C4-2B (cell line): ENCODE data around the gene RNF6.

Experiments used
- H3K27ac ChIP-seq: fragments of 450-650 bp; 2 replicates; pipeline ENCODE4 v1.5.1; 2017
- CTCF ChIP-seq: fragments of 450-650 bp; conservative IDR thresholded peaks from 2 replicates; pipeline ENCODE4 v1.5.1; 2017; ENCODE audit warnings: mild to moderate bottlenecking
- ZFX ChIP-seq: fragments of 450-650 bp; IDR thresholded peaks from 2 replicates; pipeline ENCODE4 v1.6.1; 2017

Gene RNF6

GRCh38 chr13:26213345-26213744, 8.8 kb downstream of the RNF6 start:
- TF ChIP-seq CTCF (no peak), ZFX (no peak)
- no peak overlapping the region for H3K27ac ChIP-seq

GRCh38 chr13:26208287-26208686, 13.8 kb downstream of the RNF6 start:
- TF ChIP-seq CTCF (no peak), ZFX (no peak)
- H3K27ac ChIP-seq: no peak overlapping the region

GRCh38 chr13:26202365-26202972, 19.6 kb downstream of the RNF6 start:
- no peak for TF ChIP-seq CTCF
- no peak for TF ChIP-seq ZFX
- H3K27ac ChIP-seq: no peak overlapping the region

- TF ChIP-seq CTCF: no peak
- TF ChIP-seq ZFX: no peak
- H3K27ac ChIP-seq: no peak overlapping the region
Measured at GRCh38 chr13:26200811-26201210, 21.3 kb downstream of the RNF6 start.

GRCh38 chr13:26198116-26198515, 24.0 kb downstream of the RNF6 start:
- no peak overlapping the region for H3K27ac ChIP-seq
- TF ChIP-seq ZFX: no peak
- no peak for TF ChIP-seq CTCF

GRCh38 chr13:26197298-26197697, 24.8 kb downstream of the RNF6 start:
- TF ChIP-seq CTCF: no peak
- no peak for TF ChIP-seq ZFX
- H3K27ac ChIP-seq: no peak overlapping the region

GRCh38 chr13:26186995-26187394, 35.1 kb downstream of the RNF6 start:
- TF ChIP-seq CTCF: no peak
- no peak for TF ChIP-seq ZFX
- H3K27ac ChIP-seq: no peak overlapping the region
